Neuronal stem cell (in vitro differentiated cells): ENCODE measurements around the gene CBX8.

Experiments used
- DNase-seq: peaks from one replicate; pipeline ENCODE4 v3.0.0-alpha.2; 2013; ENCODE audit warnings: low spot score
- H2AFZ ChIP-seq: one replicate; pipeline ENCODE4 v1.6.1; 2013; ENCODE audit warnings: mild to moderate bottlenecking, low read length, inconsistent platforms
- H2AK5ac ChIP-seq: 2 replicates; pipeline ENCODE4 v1.6.1; 2013; ENCODE audit warnings: low read depth, mild to moderate bottlenecking, inconsistent platforms, low read length, moderate library complexity, mixed read lengths
- H2BK120ac ChIP-seq: 2 replicates; pipeline ENCODE4 v1.6.1; 2013; ENCODE audit warnings: low read depth, mild to moderate bottlenecking, inconsistent platforms, low read length, moderate library complexity, mixed read lengths
- H2BK12ac ChIP-seq: one replicate; pipeline ENCODE4 v1.6.1; 2013; ENCODE audit warnings: low read length, inconsistent platforms
- H2BK15ac ChIP-seq: 2 replicates; pipeline ENCODE4 v1.6.1; 2013; ENCODE audit warnings: mild to moderate bottlenecking, low read length, inconsistent platforms, mixed read lengths
- H2BK5ac ChIP-seq: one replicate; pipeline ENCODE4 v1.6.1; 2013; ENCODE audit warnings: inconsistent platforms, mild to moderate bottlenecking, low read length, moderate library complexity
- H3K14ac ChIP-seq: one replicate; pipeline ENCODE4 v1.6.1; 2013; ENCODE audit warnings: low read length, inconsistent platforms
- H3K18ac ChIP-seq: 2 replicates; pipeline ENCODE4 v1.6.1; 2013; ENCODE audit warnings: low read length, inconsistent platforms
- H3K23ac ChIP-seq: 2 replicates; pipeline ENCODE4 v1.6.1; 2013; ENCODE audit warnings: low read depth, mild to moderate bottlenecking, mixed read lengths, low read length, inconsistent platforms; ENCODE audit not compliant: poor library complexity
- H3K27ac ChIP-seq: replicated peaks from 3 replicates; pipeline ENCODE4 v1.5.1; 2013; ENCODE audit warnings: low read length, inconsistent platforms
- H3K27me3 ChIP-seq, 3 experiments: 2 replicates each; pipeline ENCODE4 v1.6.1; 2013; ENCODE audit warnings: low read length in 3 of 3, mild to moderate bottlenecking in 2 of 3, inconsistent platforms in 1 of 3, low read depth in 1 of 3, mixed read lengths in 1 of 3, moderate library complexity in 1 of 3; ENCODE audit not compliant: control insufficient read depth in 3 of 3, insufficient read depth in 3 of 3
- H3K36me3 ChIP-seq, 2 donors: replicated peaks in 1 of 2; 2 replicates each; pipeline ENCODE4 v1.6.1; 2013; ENCODE audit warnings: low read length in 2 of 2; ENCODE audit not compliant: control insufficient read depth in 2 of 2, insufficient read depth in 2 of 2
- H3K4ac ChIP-seq: 2 replicates; pipeline ENCODE4 v1.6.1; 2013; ENCODE audit warnings: inconsistent platforms, mild to moderate bottlenecking, low read length, moderate library complexity
- H3K4me1 ChIP-seq, 2 donors: 1 replicate in 1 of 2; 2 replicates in 1 of 2; pipeline ENCODE4 v1.6.1; 2013; ENCODE audit warnings: low read length in 2 of 2, low read depth in 1 of 2; ENCODE audit not compliant: control insufficient read depth in 2 of 2, insufficient read depth in 1 of 2
- H3K4me2 ChIP-seq: one replicate; pipeline ENCODE4 v1.6.1; 2013; ENCODE audit warnings: mild to moderate bottlenecking, low read length, inconsistent platforms; ENCODE audit not compliant: insufficient read depth, poor library complexity, severe bottlenecking
- H3K4me3 ChIP-seq, 2 donors: 2 replicates each; pipeline ENCODE4 v1.5.1; 2013; ENCODE audit warnings: low read length in 2 of 2, mild to moderate bottlenecking in 2 of 2, inconsistent platforms in 1 of 2, moderate library complexity in 1 of 2
- H3K79me1 ChIP-seq: one replicate; pipeline ENCODE4 v1.6.1; 2013; ENCODE audit warnings: low read depth, mild to moderate bottlenecking, inconsistent platforms, low read length, moderate library complexity
- H3K9ac ChIP-seq: one replicate; pipeline ENCODE4 v1.6.1; 2013; ENCODE audit warnings: mild to moderate bottlenecking, low read depth, low read length, inconsistent platforms; ENCODE audit not compliant: poor library complexity
- H3K9me3 ChIP-seq, 2 donors: replicated peaks in 1 of 2; 2 replicates each; pipeline versions ENCODE3 to v1.6.1; 2013; ENCODE audit warnings: low read length in 2 of 2, mild to moderate bottlenecking in 2 of 2, inconsistent platforms in 1 of 2, low read depth in 1 of 2, mixed read lengths in 1 of 2, moderate library complexity in 1 of 2; ENCODE audit not compliant: control insufficient read depth in 2 of 2, insufficient read depth in 1 of 2
- H4K8ac ChIP-seq: one replicate; pipeline ENCODE4 v1.6.1; 2013; ENCODE audit warnings: low read depth, mild to moderate bottlenecking, inconsistent platforms, low read length, moderate library complexity
- H4K91ac ChIP-seq: one replicate; pipeline ENCODE4 v1.6.1; 2013; ENCODE audit warnings: low read length, low read depth, mild to moderate bottlenecking, inconsistent platforms; ENCODE audit not compliant: poor library complexity
- WGBS, 2 donors: extraction: QIAGEN DNeasy Blood & Tissue Kit; methylation state at CpG; one replicate each; pipeline ENCODE4 v1.1.7; 2013; ENCODE audit warnings: missing lambda C conversion rate in 2 of 2, mixed read lengths in 1 of 2; ENCODE audit not compliant: insufficient read length in 2 of 2, insufficient replicate concordance in 1 of 2; ENCODE audit errors: extremely low coverage in 2 of 2; 5-methylcytosine and 5-hydroxymethylcytosine counted together

Gene CBX8

GRCh38 chr17:79806863-79807720, 10.2 kb upstream of the CBX8 start:
- Histone ChIP-seq H4K91ac (no peak overlapping the region), H2BK15ac (peak overlapping the region; percentile 69), H3K27me3 (peaks cover 56 to 96% (median 72%) of the 10 kb centered on the region in 3 experiments), H2BK120ac (no peak overlapping the region), H2AFZ (no peak overlapping the region), H2AK5ac (peak overlapping the region; percentile 3), H3K4me1 (peaks cover 26 to 52% of the 10 kb centered on the region in 2 donors), H3K27ac (no peak overlapping the region), H4K8ac (no peak overlapping the region), H3K14ac (no peak overlapping the region), H3K18ac (no peak overlapping the region), H3K23ac (peak overlapping the region; percentile 20), H3K79me1 (no peaks in the 10 kb centered on the region), H3K4me2 (no peak overlapping the region), H3K4ac (no peak overlapping the region), H3K36me3 (no peaks in the 10 kb centered on the region), H3K9ac (no peak overlapping the region), H2BK5ac (no peak overlapping the region), H3K4me3 (no peak overlapping the region), H2BK12ac (no peak overlapping the region), H3K9me3 (peaks cover 0 to 9% of the 10 kb centered on the region in 2 donors)
- WGBS, 2 donors: no CpG with 5 or more reads among the region's 13 CpGs
- no peak for DNase-seq

GRCh38 chr17:79806446-79806760, 9.5 kb upstream of the CBX8 start:
- WGBS, 2 donors: no CpG with 5 or more reads among the region's 4 CpGs
- peaks cover 0 to 9% of the 10 kb centered on the region in 2 donors for H3K9me3 ChIP-seq

GRCh38 chr17:79804856-79805696, 8.2 kb upstream of the CBX8 start:
- Histone ChIP-seq H3K36me3 (no peaks in the 10 kb centered on the region), H2BK15ac (no peak overlapping the region), H4K91ac (no peak overlapping the region), H3K14ac (no peak overlapping the region), H3K4ac (no peak overlapping the region), H3K4me1 (peaks cover 13 to 49% of the 10 kb centered on the region in 2 donors), H3K9me3 (peaks cover 0 to 9% of the 10 kb centered on the region in 2 donors), H3K18ac (no peak overlapping the region), H3K4me2 (no peak overlapping the region), H2BK12ac (no peak overlapping the region), H2BK5ac (no peak overlapping the region), H3K79me1 (no peaks in the 10 kb centered on the region), H3K27me3 (peaks cover 58 to 98% (median 86%) of the 10 kb centered on the region in 3 experiments), H4K8ac (no peak overlapping the region), H3K23ac (no peak overlapping the region), H2AFZ (peak overlapping the region; percentile 26), H3K27ac (no peak overlapping the region), H2BK120ac (no peak overlapping the region), H3K9ac (no peak overlapping the region), H3K4me3 (peak overlapping the region in 1 of 2 donors; percentile 38), H2AK5ac (no peak overlapping the region)
- no peak for DNase-seq
- no CpG with 5 or more reads among the region's 22 CpGs for WGBS, 2 donors

More at GRCh38 chr17:79806446-79806760, 9.5 kb upstream of the CBX8 start:
- Histone ChIP-seq H3K4ac (no peak overlapping the region), H3K79me1 (no peaks in the 10 kb centered on the region), H3K36me3 (no peaks in the 10 kb centered on the region), H4K8ac (no peak overlapping the region), H3K14ac (no peak overlapping the region), H3K27me3 (peaks cover 56 to 96% (median 73%) of the 10 kb centered on the region in 3 experiments), H2BK120ac (no peak overlapping the region), H3K27ac (no peak overlapping the region), H3K4me2 (no peak overlapping the region), H2BK5ac (no peak overlapping the region), H2BK15ac (peak overlapping the region; percentile 69), H3K18ac (no peak overlapping the region), H2AFZ (no peak overlapping the region), H3K4me1 (peaks cover 19 to 51% of the 10 kb centered on the region in 2 donors), H3K9ac (no peak overlapping the region), H4K91ac (no peak overlapping the region), H2AK5ac (no peak overlapping the region), H3K4me3 (no peak overlapping the region), H2BK12ac (no peak overlapping the region), H3K23ac (peak overlapping the region; percentile 20)
- DNase-seq: no peak
